Stimulated activated CD4-positive, alpha-beta T cell treated with anti-CD3 and anti-CD28 coated beads, Interleukin-12 subunit alpha, Interleukin-12 subunit beta, amount 100 ng/mL, for 48 hours (primary cell): ENCODE measurements around the gene STPG1.

Experiments
- DNase-seq, 3 donors: peaks; one replicate each; pipeline ENCODE4 v3.0.0-alpha.2; 2020; ENCODE audit warnings: low read depth in 2 of 3, low spot score in 1 of 3

The STPG1 gene

DNA sequence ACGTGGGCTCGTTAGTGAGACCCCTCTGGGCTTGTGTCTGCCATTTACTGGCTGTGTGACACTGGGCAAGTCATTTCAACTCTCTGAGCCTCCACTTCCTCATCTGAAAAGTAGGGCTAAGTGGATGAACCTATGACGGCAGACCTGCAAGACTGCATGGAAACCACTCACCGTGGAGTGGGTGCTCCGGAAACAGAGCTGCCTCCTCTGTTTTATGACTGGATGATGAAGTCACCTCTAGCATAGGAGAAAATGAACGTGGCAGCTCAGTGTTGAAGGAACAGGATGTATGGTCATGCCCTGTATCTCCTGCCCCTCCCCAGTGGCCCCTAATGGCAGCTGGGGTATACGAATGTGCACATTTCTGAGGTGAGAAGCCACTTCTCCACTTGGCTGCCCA is 40.5 kb downstream of the STPG1 start:
- DNase-seq: no peak

- no peak for DNase-seq
Observed at GRCh38 chr1:24369801-24370200, 43.8 kb downstream of the STPG1 start.

GRCh38 chr1:24369199-24369598 is 44.4 kb downstream of the STPG1 start:
- DNase-seq: no peak

DNA sequence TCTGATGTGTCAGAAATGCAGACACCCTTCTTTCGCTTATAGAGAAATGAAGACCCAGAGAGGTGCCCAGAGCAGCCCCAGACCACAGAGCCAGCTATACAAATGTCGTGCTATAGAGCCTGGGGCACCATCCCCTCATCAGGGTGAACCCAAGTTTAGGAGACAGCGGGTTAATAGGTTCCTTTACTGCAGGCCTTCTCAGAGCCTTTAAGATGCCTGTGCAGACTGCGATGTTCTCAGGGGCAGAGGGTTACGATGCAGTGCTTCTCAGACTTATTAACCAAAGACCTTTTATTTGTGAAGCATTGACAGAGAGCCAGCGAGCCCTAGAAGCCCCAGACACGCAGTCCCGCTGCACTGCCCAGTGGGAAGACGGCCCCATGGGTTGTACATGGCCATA is 46.9 kb downstream of the STPG1 start:
- DNase-seq: no peak

DNA sequence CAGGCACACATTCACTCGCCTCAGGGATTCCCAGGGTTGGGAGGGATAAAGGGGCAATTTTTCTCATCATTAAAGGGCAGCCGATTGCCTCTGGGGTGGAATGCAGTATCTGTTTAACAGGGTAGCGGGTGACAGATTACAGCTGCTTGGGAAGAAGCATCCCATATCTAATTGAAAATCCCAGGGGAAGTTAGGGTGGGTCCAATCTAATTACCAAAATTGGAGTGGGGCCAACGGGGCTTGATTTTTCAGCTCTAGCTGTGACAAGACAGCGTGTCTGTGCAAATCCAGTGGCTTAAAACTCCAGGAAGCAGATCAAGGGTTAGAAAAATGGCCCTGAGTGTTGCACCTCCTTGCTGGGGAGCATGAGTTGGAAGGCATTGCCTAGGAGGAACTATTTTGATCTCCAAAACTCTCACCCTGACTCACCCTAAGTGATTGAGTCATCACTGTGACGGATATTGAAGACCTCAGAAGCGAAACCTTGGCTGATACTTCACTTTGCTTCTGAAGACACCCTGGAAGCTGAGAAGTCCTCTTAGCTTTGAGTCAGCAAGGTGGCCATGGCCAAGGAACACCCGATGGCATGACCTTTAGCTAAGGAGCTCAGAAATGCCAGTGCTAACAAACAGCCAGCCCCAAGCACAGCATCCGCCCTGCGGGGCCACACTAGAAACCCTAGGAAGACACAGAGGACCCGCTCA is 48.5 kb downstream of the STPG1 start:
- DNase-seq: peak in 1 of 3 donors; percentile 40

DNA sequence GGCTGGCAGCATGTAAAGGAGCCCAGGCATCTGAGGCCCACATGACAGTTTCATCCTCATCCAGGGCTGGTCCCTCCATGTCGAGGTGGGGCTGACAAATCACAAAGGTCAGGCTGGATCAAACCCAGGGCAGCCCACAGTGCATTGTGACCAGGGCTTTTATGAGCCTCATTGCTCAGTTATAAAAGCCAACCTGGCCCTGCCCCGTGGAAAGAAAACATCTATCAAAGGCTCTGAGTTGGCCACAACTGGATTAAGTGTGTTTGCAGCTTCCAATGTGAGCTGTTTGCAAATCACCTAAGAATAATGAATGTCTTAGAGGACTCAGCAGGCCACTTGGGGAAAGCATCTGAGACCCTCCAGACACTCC is 49.0 kb downstream of the STPG1 start:
- no peak for DNase-seq

DNA sequence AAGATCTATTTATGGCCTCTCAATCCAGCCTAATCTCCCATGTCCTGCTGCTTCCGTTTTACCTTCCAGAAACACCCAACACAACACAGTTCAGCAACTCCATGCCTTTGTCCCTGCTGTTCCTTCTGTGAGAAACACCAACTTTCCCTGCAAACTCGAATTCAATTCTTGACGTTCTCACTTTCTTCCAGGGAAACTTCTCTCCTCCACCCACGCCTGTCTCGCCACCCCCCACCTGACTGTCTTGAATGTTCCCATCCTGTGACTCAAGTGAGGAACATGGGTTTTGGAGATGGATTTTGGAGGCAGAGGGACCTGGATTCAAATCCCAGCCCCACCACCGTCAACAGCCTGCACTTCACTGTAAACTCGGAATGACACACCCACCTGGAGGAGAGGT is 49.6 kb downstream of the STPG1 start:
- DNase-seq: no peak

- no peak for DNase-seq
Observed at GRCh38 chr1:24362982-24363614, 50.5 kb downstream of the STPG1 start.

- DNase-seq: no peak
Observed at GRCh38 chr1:24362396-24362795, 51.2 kb downstream of the STPG1 start.

- no peak for DNase-seq
Observed at GRCh38 chr1:24361811-24362210, 51.8 kb downstream of the STPG1 start.

DNA sequence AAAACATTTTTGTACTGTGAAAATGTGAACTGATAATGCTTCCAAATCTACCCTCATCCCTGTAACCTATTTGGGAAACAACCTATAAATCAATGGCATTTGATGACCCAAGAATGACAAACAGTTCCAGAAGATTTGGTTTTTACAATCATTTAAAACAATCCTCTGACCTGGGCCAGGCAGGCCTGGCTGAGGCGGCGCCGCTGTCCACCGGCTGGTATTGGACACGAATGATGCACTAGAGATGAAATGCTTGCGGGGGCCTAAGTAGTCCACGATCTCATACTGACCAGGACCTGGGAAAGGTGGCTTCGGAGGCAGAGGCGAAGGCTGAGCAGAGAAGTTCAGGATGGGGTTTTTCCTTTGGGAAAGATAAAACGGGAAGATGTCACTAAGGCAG is 52.9 kb downstream of the STPG1 start:
- DNase-seq: no peak

GRCh38 chr1:24357038-24357437 is 56.5 kb downstream of the STPG1 start:
- no peak for DNase-seq

DNA sequence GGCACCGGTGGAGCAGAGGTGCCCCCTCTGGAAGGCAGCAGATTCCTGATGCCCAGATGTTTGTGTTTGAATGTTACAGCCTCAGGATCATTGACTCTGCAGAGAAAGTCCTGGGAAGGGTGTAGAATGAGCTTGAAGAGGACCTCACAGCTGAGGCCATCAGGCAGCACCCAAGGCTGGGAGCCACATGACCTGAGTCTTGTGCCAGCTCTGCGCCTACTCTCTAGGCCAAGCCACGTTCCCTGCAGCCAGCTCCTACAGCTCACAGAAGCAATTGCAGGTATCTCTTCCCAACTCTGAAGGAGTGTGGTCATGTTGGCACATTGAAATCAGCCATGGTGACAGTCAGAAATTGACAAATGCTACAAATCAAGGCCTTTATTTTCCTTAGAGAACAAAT is 58.1 kb downstream of the STPG1 start:
- DNase-seq: no peak

- no peak for DNase-seq
Observed at GRCh38 chr1:24353292-24353891, 60.2 kb downstream of the STPG1 start.

DNA sequence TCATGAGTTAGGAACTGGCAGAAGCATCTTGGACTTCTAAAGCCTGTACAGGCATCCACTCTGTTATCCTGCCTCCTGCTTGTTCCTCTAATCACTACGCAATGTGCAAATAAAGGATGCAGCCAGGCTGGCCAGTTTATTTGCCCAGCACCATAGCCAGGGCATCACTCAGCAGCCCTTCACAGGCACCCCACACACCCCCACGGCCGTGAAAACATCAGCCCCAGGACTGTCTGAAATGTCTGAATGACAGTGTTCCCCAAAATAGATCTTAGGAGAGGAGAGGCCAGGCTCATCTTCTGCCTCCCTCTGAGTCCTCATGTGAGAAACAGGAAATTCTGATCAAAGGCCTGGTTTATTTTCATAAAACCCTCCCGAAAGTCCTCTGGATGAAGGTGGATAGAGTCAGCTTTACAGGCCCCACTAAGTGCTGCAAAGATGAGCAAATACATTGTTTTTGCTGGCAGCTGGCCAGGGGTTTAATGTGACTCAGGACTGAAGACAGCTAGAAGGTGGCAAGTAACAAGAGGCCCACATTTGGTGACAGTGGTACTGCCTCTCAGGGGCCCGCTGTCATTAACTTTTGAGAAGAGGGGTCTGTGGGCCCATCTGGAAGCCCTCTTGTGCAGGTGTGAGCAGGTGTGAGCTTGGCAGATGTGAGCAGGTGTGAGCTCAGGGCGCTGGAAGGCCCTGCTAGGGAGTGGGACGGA is 61.5 kb downstream of the STPG1 start:
- DNase-seq: peak; percentile 59 to 68 (median 66)

GRCh38 chr1:24351247-24351646 is 62.3 kb downstream of the STPG1 start:
- DNase-seq: peak in 1 of 3 donors; percentile 22

GRCh38 chr1:24349891-24350290 is 63.7 kb downstream of the STPG1 start:
- peak in 1 of 3 donors; percentile 27 for DNase-seq

GRCh38 chr1:24348196-24348595 is 65.4 kb downstream of the STPG1 start:
- no peak for DNase-seq

- DNase-seq: no peak
Observed at GRCh38 chr1:24347159-24347934, 66.2 kb downstream of the STPG1 start.

DNA sequence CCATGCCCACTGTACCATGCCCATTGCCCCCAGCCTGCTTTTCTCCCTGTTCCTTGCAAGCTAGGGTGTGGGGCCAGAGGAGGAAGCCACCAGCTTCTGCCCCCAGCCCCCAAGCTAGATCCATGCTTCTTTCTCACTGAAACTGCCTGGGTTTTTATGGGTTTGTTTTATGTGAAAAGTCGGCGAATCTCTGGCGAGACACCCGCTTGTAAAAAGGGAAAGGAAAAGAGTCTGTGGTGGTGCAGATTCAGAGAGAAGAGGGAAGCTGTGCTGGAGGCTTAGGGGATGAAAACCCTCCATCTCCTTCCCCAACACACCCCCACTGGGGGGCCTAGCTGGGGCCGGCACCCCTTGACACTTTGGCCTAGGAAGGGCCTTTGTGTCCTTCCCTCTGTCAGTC is 68.2 kb downstream of the STPG1 start:
- no peak for DNase-seq

- DNase-seq: no peak
Observed at GRCh38 chr1:24344090-24344742, 69.4 kb downstream of the STPG1 start.
